GM12801 (cell line): ENCODE data around the gene PI16.

ENCODE experiments used
- TF ChIP-seq, protein P1 (sequence below): IDR thresholded peaks from one replicate; pipeline ENCODE4 v1.5.1; 2011; ENCODE audit warnings: control low read depth; ENCODE audit not compliant: insufficient read length; ENCODE audit errors: extremely low read depth

Gene PI16

DNA sequence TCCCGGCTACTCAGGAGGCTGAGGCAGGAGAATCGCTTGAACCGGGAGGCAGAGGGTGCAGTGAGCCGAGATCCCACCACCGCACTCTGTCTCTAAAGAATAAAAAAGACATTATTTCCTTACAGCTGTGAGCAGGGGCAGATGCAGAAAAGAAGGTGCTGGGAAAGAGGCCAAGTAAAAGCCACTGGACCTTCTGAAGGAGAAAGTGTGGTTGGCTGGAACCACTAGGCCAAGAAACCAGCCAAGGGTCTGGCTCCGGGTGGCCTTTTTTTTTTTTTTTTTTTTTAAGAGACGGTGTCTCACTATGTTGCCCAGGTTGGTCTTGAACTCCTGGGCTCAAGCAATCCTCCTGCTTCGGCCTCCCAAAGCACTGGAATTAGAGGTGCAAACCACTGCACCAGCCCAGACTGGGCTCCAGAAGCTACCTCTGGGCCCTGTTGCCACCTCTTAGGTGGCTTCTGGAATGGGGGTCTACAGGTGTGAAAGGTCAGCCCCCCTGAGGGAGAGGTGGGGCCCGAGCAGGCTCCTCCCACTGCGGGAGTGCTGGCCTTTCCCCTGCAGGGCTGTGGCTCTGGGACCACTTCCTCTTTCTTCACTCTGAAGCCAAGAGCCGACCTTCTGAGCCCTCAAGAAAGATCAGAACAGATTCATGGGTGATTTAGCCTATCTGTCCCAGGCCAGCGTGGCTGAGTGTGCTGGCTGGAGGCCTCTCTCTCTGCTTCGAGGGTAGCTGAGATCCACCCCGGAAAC lies 50.7 kb downstream of the PI16 start, which contains the start of gene FGD2:
Gene FGD2, plus strand, starts transcription at position 595 of the 750 bp plus-strand sequence. CDS start 163 bp downstream, outside the sequence.
- TF ChIP-seq, protein P1, sequence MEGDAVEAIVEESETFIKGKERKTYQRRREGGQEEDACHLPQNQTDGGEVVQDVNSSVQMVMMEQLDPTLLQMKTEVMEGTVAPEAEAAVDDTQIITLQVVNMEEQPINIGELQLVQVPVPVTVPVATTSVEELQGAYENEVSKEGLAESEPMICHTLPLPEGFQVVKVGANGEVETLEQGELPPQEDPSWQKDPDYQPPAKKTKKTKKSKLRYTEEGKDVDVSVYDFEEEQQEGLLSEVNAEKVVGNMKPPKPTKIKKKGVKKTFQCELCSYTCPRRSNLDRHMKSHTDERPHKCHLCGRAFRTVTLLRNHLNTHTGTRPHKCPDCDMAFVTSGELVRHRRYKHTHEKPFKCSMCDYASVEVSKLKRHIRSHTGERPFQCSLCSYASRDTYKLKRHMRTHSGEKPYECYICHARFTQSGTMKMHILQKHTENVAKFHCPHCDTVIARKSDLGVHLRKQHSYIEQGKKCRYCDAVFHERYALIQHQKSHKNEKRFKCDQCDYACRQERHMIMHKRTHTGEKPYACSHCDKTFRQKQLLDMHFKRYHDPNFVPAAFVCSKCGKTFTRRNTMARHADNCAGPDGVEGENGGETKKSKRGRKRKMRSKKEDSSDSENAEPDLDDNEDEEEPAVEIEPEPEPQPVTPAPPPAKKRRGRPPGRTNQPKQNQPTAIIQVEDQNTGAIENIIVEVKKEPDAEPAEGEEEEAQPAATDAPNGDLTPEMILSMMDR: no peak

DNA sequence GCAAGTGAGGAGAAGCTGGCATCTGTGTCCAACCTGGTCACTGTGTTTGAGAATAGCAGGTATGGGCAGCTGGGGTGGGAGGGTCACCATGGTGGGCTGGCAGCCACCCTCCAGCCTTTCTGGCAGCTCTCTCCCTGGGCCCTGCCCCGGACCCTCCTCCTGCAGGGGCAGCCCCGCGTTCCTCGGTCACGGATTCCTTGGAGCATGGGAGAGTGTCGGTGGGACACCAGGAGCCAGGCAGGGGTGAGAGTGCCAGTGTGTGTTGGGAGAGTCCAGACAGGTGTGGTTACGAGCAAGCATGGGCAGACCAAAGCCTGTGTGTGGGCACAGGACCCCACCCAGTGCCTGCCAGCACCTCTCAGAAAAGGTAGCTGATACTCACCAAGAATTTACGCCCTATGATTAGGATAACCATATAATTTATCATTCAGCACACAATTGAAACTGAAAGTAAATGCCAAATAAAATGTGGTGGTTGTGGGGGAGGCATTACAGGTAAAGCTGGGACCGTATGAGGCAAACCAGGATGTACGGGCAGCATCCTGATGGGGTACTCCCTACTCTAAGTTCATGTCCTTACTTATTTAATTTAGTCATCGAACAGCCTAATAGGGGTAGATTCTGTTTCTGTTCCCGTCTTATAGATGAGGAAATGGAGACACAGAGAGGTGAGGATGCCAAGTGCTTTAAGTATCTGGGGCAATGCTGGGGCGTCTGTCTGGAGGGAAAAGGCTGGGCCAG lies 51.5 kb downstream of the PI16 start:
- TF ChIP-seq, protein P1: no peak

DNA sequence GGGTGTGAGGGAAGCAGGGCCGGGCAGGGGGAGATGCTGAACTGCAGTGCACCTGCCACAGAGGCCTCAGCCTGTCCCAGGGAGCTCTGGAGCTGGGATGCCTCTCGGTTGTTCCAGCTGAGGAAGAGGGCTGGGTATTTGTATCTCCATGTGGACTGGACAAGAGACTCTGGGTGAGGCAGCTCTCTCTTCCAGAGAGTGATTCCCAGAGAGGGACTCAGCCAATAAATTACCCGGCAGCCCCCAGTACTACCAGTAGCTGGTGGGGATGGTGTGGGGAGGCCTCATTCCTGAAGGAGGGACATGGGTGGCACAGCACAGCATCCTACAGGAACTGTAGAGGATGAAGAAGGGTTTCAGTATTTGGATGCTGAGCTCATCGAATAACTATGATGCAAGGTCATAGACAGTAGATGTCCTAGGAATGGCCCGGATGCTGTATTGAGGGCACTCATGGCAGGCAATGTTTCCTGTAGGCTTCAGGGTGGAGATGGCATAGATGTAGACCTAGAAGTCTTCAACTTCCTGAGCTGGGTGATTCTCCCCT lies 52.3 kb downstream of the PI16 start:
- TF ChIP-seq, protein P1: no peak

DNA sequence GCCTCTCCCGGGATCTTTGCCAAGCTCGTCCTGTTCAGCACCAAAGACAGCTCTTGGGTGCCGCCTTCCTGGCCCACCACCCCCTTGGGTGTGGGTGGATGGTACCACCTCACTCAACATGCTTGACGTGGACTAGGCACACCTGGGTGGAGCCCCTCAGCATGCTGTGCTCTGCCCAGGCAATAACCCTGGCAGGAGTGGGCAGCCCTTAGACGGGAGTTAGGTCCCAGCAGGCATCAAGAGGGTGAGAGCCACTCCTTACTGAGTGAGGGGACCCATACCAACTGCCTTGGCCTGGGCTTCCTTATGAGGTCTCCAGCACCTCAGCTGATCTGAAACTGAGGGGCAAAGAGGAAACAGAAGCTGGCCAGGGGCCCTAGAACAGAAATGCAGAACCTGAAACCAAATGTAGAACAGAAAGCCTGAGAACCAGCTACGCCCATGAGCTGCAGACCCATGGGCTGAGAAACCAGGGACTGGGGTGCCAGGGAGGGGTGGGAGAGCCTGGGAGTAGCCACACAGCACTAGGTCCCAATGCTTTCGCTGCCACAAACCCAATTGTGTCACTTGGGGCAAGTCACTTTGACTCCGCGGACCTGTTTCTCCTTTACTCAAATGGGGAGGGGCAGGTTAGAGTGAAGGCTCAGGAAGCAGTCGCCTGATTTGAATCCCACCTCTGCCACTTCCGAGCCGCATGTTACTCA lies 53.0 kb downstream of the PI16 start:
- TF ChIP-seq, protein P1: no peak

DNA sequence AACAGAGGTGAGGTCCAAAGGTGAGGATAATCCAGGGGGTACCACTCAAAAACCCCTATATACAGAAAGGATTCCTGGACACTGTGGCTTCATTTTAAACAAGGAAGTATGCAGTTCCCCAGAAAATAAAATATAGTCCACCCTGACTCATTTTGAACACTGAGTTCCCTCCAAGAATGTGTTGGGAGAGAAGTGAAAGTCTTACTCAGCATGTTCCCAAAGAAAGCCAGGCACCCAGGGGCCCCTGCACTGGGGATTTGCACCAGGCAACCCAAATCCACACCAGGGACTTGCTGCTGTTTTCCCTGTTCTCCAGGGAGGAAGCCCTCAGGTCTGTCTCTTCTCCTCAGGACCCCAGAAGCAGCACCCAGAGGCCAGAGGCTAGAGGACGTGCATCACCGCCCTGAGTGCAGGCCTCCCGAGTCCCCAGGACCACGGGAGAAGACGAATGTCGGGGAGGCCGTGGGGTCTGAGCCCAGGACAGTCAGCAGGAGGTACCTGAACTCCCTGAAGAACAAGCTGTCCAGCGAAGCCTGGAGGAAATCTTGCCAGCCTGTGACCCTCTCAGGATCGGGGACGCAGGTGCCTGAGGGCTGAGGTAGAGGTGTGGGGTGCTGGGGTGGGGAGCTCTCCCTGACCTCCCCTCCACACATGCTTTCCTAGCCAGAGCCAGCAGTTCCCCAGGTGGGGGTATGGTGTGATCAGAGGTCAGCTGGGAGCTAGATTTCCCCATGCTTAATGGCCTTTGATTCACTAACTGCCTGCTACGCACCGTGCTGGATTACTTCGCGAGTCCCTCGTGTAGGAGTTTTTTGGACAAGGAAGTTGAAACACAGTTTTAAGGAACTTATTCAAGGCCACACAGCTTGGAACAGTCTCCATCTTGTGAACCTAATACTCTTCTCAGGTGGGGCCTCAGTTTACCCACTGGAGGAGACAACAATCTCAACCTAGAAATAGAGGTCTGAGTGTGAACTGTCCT lies 54.2 kb downstream of the PI16 start:
- TF ChIP-seq, protein P1: no peak

DNA sequence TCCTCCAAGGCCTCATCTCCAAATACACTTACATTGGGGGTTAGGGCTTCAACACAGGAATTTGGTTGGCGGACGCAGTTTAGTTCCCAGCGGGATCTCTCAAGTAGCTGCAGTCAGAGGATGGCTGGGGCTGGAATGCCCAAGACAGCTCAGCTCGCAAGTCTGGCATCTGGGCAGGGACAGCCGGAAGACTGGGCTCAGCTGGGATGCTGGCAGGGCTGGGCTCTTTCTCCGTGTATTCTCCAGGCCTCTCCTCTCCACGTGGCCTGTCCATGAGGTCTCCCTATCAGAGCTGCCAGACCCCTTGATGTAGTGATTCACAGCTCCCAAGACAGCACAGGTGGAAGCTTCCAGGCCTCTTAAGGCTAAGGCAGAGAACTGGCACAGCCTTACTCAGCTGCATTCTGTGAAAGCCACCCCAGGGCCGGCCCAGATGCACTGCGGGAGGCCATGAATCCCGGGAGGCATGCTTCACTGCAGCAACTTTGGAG lies 55.9 kb downstream of the PI16 start:
- TF ChIP-seq, protein P1: no peak
